SK-N-MC (cell line): ENCODE data around the gene CEBPZOS.

Source experiments
- EZH2 ChIP-seq: fragments of 200-600 bp; sonication (generic); IDR thresholded peaks from one replicate; pipeline ENCODE4 v1.6.1; 2017; ENCODE audit warnings: antibody characterized with exemption
- FOXP2 ChIP-seq: optimal IDR thresholded peaks from 2 replicates; pipeline ENCODE3; 2011; ENCODE audit warnings: mild to moderate bottlenecking, moderate library complexity; ENCODE audit not compliant: insufficient read depth; ENCODE audit errors: extremely low read length, control extremely low read depth

GRCh38 chr2:37149626-37150322, 46.5 kb upstream of the CEBPZOS start:
- TF ChIP-seq FOXP2 = no peak
- no peak for TF ChIP-seq EZH2
